HepG2 (cell line): ENCODE measurements around the gene PIK3R1. TPM values are rescaled to one million over a fixed set of nuclear protein-coding genes. Genes with fewer than 3 reads are reported as not detected.

Source experiments
- ARNTL ChIP-seq: sonication (generic); formaldehyde crosslinking; IDR thresholded peaks from 2 replicates; pipeline ENCODE4 v1.4.0; 2020; ENCODE audit warnings: mild to moderate bottlenecking, missing genetic modification reagents
- ESRRA ChIP-seq: sonication (generic); formaldehyde crosslinking; IDR thresholded peaks from 2 replicates; pipeline ENCODE4 v1.5.1; 2020; ENCODE audit warnings: mild to moderate bottlenecking, low read depth, missing genetic modification reagents
- RARG ChIP-seq: sonication (generic); formaldehyde crosslinking; IDR thresholded peaks from 2 replicates; pipeline ENCODE4 v1.4.0; 2020; ENCODE audit warnings: low read depth, mild to moderate bottlenecking, missing genetic modification reagents
- SALL2 ChIP-seq: sonication (generic); formaldehyde crosslinking; IDR thresholded peaks from 2 replicates; pipeline ENCODE4 v1.8.1; 2023; ENCODE audit warnings: mild to moderate bottlenecking, missing genetic modification reagents, inconsistent platforms
- USF2 ChIP-seq, 2 experiments: sonication (generic) in 1 of 2; formaldehyde crosslinking in 1 of 2; IDR thresholded peaks; 2 replicates each; pipeline versions ENCODE4 v1.5.1 to v1.6.1; 2011 to 2020; ENCODE audit warnings: borderline replicate concordance in 1 of 2, low read depth in 1 of 2, low read length in 1 of 2, mild to moderate bottlenecking in 1 of 2, missing genetic modification reagents in 1 of 2, moderate library complexity in 1 of 2
- ZBTB34 ChIP-seq: sonication (generic); formaldehyde crosslinking; IDR thresholded peaks from 2 replicates; pipeline ENCODE4 v1.8.0; 2022; ENCODE audit warnings: mild to moderate bottlenecking, missing genetic modification reagents
- ZNF672 ChIP-seq: sonication (generic); formaldehyde crosslinking; IDR thresholded peaks from 2 replicates; pipeline ENCODE4 v1.8.1; 2022; ENCODE audit warnings: missing genetic modification reagents
- ZSCAN21 ChIP-seq: sonication (generic); formaldehyde crosslinking; IDR thresholded peaks from 2 replicates; pipeline ENCODE4 v1.8.0; 2022; ENCODE audit warnings: mild to moderate bottlenecking, missing genetic modification reagents, moderate library complexity, borderline replicate concordance
- polyA plus RNA-seq, 8 experiments: library from polyadenylated mRNA; depleted of rRNA in 3 of 8; stranded (reverse) in 7 of 8; unstranded in 1 of 8; fragments of >200 nt; fragmentation: Illumina TruSeq in 4 of 8; extraction: Trizol in 4 of 8; gene quantifications; 2 replicates each; pipeline versions ENCODE4 v1.2.1 to v1.2.3, GENCODE V29; 2011 to 2016; ENCODE audit warnings: low read depth in 4 of 8, missing spikeins in 1 of 8, mixed read lengths in 1 of 8; ENCODE audit not compliant: insufficient read depth in 1 of 8
- total RNA-seq, 5 experiments: library from RNA; depleted of rRNA; stranded (reverse); fragments of >200 nt; fragmentation: Illumina TruSeq; extraction: Trizol; gene quantifications; 2 replicates each; pipeline ENCODE4 v1.2.3, GENCODE V29; 2016; ENCODE audit warnings: low read depth in 1 of 5
- TF ChIP-seq, protein P1 (sequence below), 2 experiments: fragments of 450-650 bp in 1 of 2; sonication (generic) in 1 of 2; formaldehyde crosslinking in 1 of 2; IDR thresholded peaks; 2 replicates each; pipeline versions ENCODE4 v1.6.1 to v1.8.0; 2016 to 2022; ENCODE audit warnings: antibody characterized with exemption in 1 of 2, mild to moderate bottlenecking in 1 of 2, missing genetic modification reagents in 1 of 2
- TF ChIP-seq, protein P2 (sequence below): sonication (generic); formaldehyde crosslinking; IDR thresholded peaks from 2 replicates; pipeline ENCODE4 v1.8.1; 2022; ENCODE audit warnings: mild to moderate bottlenecking, missing genetic modification reagents

PIK3R1 gene
- total and polyA plus RNA-seq, 2 of the 13 experiments (the other 11 are each of a cell fraction or from before 2014, with no cell fraction given), result 8.4 to 21.3 TPM

GRCh38 chr5:68288707-68289134 is 73.2 kb downstream of the PIK3R1 start (continued):
- TF ChIP-seq, protein P1, sequence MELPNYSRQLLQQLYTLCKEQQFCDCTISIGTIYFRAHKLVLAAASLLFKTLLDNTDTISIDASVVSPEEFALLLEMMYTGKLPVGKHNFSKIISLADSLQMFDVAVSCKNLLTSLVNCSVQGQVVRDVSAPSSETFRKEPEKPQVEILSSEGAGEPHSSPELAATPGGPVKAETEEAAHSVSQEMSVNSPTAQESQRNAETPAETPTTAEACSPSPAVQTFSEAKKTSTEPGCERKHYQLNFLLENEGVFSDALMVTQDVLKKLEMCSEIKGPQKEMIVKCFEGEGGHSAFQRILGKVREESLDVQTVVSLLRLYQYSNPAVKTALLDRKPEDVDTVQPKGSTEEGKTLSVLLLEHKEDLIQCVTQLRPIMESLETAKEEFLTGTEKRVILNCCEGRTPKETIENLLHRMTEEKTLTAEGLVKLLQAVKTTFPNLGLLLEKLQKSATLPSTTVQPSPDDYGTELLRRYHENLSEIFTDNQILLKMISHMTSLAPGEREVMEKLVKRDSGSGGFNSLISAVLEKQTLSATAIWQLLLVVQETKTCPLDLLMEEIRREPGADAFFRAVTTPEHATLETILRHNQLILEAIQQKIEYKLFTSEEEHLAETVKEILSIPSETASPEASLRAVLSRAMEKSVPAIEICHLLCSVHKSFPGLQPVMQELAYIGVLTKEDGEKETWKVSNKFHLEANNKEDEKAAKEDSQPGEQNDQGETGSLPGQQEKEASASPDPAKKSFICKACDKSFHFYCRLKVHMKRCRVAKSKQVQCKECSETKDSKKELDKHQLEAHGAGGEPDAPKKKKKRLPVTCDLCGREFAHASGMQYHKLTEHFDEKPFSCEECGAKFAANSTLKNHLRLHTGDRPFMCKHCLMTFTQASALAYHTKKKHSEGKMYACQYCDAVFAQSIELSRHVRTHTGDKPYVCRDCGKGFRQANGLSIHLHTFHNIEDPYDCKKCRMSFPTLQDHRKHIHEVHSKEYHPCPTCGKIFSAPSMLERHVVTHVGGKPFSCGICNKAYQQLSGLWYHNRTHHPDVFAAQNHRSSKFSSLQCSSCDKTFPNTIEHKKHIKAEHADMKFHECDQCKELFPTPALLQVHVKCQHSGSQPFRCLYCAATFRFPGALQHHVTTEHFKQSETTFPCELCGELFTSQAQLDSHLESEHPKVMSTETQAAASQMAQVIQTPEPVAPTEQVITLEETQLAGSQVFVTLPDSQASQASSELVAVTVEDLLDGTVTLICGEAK (IDR thresholded peaks at IDR 0.05), result no peak
- TF ChIP-seq, protein P1 (CRISPR knock-in tag; IDR thresholded peaks at IDR 0.05), result 0 out of 2 replicates have a peak, but pooled peaks have one; percentile 10
- no peak for TF ChIP-seq RARG (CRISPR knock-in tag)
- TF ChIP-seq ESRRA, result no peak
- no peak for TF ChIP-seq ZNF672 (CRISPR knock-in tag)
- TF ChIP-seq ZBTB34 (CRISPR knock-in tag), result no peak
- 0 out of 2 replicates have a peak, but pooled peaks have one; percentile 17 for TF ChIP-seq ARNTL
- TF ChIP-seq SALL2 (CRISPR knock-in tag), result 0 out of 2 replicates have a peak, but pooled peaks have one; percentile 15
- no peak for TF ChIP-seq USF2 (IDR thresholded peaks at IDR 0.05; ENCODE audit: low read depth, low read length)
- no peak for TF ChIP-seq USF2 (CRISPR knock-in tag; IDR thresholded peaks at IDR 0.05; ENCODE audit: borderline replicate concordance)
- no peak for TF ChIP-seq ZSCAN21 (CRISPR knock-in tag)
- TF ChIP-seq, protein P2, sequence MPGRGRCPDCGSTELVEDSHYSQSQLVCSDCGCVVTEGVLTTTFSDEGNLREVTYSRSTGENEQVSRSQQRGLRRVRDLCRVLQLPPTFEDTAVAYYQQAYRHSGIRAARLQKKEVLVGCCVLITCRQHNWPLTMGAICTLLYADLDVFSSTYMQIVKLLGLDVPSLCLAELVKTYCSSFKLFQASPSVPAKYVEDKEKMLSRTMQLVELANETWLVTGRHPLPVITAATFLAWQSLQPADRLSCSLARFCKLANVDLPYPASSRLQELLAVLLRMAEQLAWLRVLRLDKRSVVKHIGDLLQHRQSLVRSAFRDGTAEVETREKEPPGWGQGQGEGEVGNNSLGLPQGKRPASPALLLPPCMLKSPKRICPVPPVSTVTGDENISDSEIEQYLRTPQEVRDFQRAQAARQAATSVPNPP (CRISPR knock-in tag), result no peak
